Thyroid gland (tissue), 4 donors: Measurements from ENCODE around the gene TAS2R3. TPM values are rescaled to one million over a fixed set of nuclear protein-coding genes. Genes with fewer than 3 reads are reported as not detected.

Experiments used
- DNase-seq, 2 donors: peaks; one replicate each; pipeline ENCODE4 v3.0.0-alpha.2; 2019
- H3K27ac ChIP-seq, 3 donors: fragments of 200-600 bp; sonication (generic); 1 replicate in 2 of 3; 2 replicates in 1 of 3; pipeline ENCODE4 v1.5.1; 2016 to 2019; ENCODE audit warnings: mild to moderate bottlenecking in 1 of 3, moderate library complexity in 1 of 3
- H3K27me3 ChIP-seq: fragments of 200-600 bp; sonication (generic); one replicate; pipeline ENCODE4 v1.5.1; 2019
- H3K36me3 ChIP-seq, 2 donors: fragments of 200-600 bp; sonication (generic); one replicate each; pipeline ENCODE4 v1.5.1; 2016 to 2019
- H3K4me1 ChIP-seq, 2 donors: fragments of 200-600 bp; sonication (generic); one replicate each; pipeline ENCODE4 v1.5.1; 2017 to 2019
- H3K4me3 ChIP-seq, 3 donors: fragments of 200-600 bp; sonication (generic); replicated peaks in 1 of 3; 1 replicate in 2 of 3; 2 replicates in 1 of 3; pipeline ENCODE4 v1.5.1; 2016; ENCODE audit warnings: mild to moderate bottlenecking in 1 of 3
- H3K9me3 ChIP-seq: fragments of 200-600 bp; sonication (generic); one replicate; pipeline ENCODE4 v1.5.1; 2017
- CTCF ChIP-seq, 6 experiments: fragments of 200-600 bp in 3 of 6; fragments of 450-650 bp in 3 of 6; sonication (generic) in 3 of 6; IDR thresholded peaks; one replicate each; pipeline ENCODE4 v1.5.1; 2016 to 2019; ENCODE audit warnings: antibody characterized with exemption in 6 of 6, mild to moderate bottlenecking in 2 of 6, inconsistent platforms in 1 of 6, moderate library complexity in 1 of 6
- POLR2A ChIP-seq, 2 donors: fragments of 450-650 bp; IDR thresholded peaks; one replicate each; pipeline ENCODE4 v1.6.1; 2017; ENCODE audit warnings: antibody characterized with exemption in 2 of 2, mild to moderate bottlenecking in 2 of 2, moderate library complexity in 1 of 2
- WGBS, 2 donors: methylation state at CpG; one replicate each; pipeline ENCODE4 v1.1.5; 2017; 5-methylcytosine and 5-hydroxymethylcytosine counted together
- intact Hi-C: fragments of 100-400 bp; cut with DNase I; formaldehyde crosslinking; loops from one replicate; pipeline ENCODE4 v1.15.1; 2023
- total RNA-seq, 4 donors: library from RNA; depleted of rRNA; stranded (reverse); fragments of >200 nt; gene quantifications; one replicate each; pipeline ENCODE4 v1.2.3, GENCODE V29; 2016

The TAS2R3 gene
- total RNA-seq, 4 donors from 2014 or later, result 3.0 to 11.1 (median 4.1) TPM

- Histone ChIP-seq H3K9me3 (no peaks in the 10 kb centered on the region), H3K4me1 (peaks cover 15 to 18% of the 10 kb centered on the region in 2 donors), H3K27me3 (no peaks in the 10 kb centered on the region), H3K4me3 (peak within 1 kb of the TSS; percentile 37 to 86 (median 84)), H3K27ac (peak within 1 kb of the TSS; percentile 80 to 84 (median 83)), H3K36me3 (peaks cover 18 to 21% of the 10 kb centered on the region in 2 donors)
- intact Hi-C loops, result loop anchor here (10.0 kb wide), 1 partner anchor 83 kb away; no protein-coding TSS in a partner anchor
- TF ChIP-seq POLR2A (IDR thresholded peaks at IDR 0.05) (peak in 1 of 2 donors; percentile 68), CTCF (IDR thresholded peaks at IDR 0.05) (peak; percentile 17 to 92 (median 73))
- 4 to 6% methylated on average over 44 to 46 of the region's 46 CpGs for WGBS, 2 donors
- peak; percentile 89 to 92 for DNase-seq
These were observed 25.9 kb upstream of the TAS2R3 start, which contains the start of gene SSBP1 for GRCh38 chr7:141737836-141738591. SSBP1 (plus strand) TSS chr7:141738358; CDS start chr7:141739167, 809 bp downstream.

GRCh38 chr7:141738592-141739013 lies 25.3 kb upstream of the TAS2R3 start:
- Histone ChIP-seq H3K27ac (peak overlapping the region; percentile 20 to 84 (median 80)), H3K4me3 (peak overlapping the region; percentile 37 to 84 (median 79)), H3K4me1 (peaks cover 15 to 18% of the 10 kb centered on the region in 2 donors), H3K9me3 (no peaks in the 10 kb centered on the region), H3K36me3 (peaks cover 24 to 27% of the 10 kb centered on the region in 2 donors), H3K27me3 (no peaks in the 10 kb centered on the region)
- intact Hi-C loops, result loop anchor here (10.0 kb wide), 1 partner anchor 84 kb away; no protein-coding TSS in a partner anchor
- 1 to 2% methylated on average over 6 of the region's 6 CpGs for WGBS, 2 donors
- TF ChIP-seq CTCF (IDR thresholded peaks at IDR 0.05) (no peak), POLR2A (IDR thresholded peaks at IDR 0.05) (no peak)
- no peak for DNase-seq

DNA sequence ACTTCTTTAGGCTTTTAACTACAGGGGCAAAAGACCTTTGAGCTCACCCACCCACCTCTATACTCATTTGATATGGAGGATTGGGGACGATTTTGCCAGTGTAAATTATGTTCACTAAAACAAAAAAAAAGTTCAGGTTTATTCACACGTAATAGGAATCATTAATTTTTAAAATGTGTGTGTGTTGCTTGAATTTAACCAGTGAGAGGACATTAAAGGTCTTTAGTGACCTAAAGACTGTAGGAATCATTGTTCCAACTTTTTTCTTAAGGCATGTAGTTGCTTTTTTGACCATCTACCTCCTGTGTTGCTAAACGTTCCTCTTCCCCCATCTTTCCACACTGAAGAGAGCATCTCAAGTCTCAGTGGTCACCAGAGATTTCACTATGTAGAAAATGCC lies 24.6 kb upstream of the TAS2R3 start:
- DNase-seq, result no peak
- H3K9me3 ChIP-seq, result no peaks in the 10 kb centered on the region
- H3K27me3 ChIP-seq, result no peaks in the 10 kb centered on the region
- WGBS, 2 donors, result 70 to 78% methylated on average over 3 of the region's 3 CpGs
- intact Hi-C loops, result loop anchor here (10.0 kb wide), 1 partner anchor 84 kb away; no protein-coding TSS in a partner anchor
- peak overlapping the region in 1 of 3 donors; percentile 84 for H3K4me3 ChIP-seq
- H3K36me3 ChIP-seq, result peaks cover 31 to 33% of the 10 kb centered on the region in 2 donors
- TF ChIP-seq POLR2A (IDR thresholded peaks at IDR 0.05) (no peak), CTCF (IDR thresholded peaks at IDR 0.05) (no peak)
- peaks cover 15 to 18% of the 10 kb centered on the region in 2 donors for H3K4me1 ChIP-seq
- no peak overlapping the region for H3K27ac ChIP-seq

- no peak for DNase-seq
- Histone ChIP-seq H3K4me3 (no peak overlapping the region), H3K9me3 (no peaks in the 10 kb centered on the region), H3K27ac (no peak overlapping the region), H3K27me3 (no peaks in the 10 kb centered on the region), H3K4me1 (peaks cover 12 to 18% of the 10 kb centered on the region in 2 donors), H3K36me3 (peaks cover 43 to 55% of the 10 kb centered on the region in 2 donors)
- intact Hi-C loops, result no loop called here
- WGBS, 2 donors, result 88 to 94% methylated on average over 1 of the region's 1 CpG
- TF ChIP-seq POLR2A (IDR thresholded peaks at IDR 0.05), result no peak
- TF ChIP-seq CTCF (IDR thresholded peaks at IDR 0.05), result no peak
These were observed 21.7 kb upstream of the TAS2R3 start for GRCh38 chr7:141742229-141742628.

DNA sequence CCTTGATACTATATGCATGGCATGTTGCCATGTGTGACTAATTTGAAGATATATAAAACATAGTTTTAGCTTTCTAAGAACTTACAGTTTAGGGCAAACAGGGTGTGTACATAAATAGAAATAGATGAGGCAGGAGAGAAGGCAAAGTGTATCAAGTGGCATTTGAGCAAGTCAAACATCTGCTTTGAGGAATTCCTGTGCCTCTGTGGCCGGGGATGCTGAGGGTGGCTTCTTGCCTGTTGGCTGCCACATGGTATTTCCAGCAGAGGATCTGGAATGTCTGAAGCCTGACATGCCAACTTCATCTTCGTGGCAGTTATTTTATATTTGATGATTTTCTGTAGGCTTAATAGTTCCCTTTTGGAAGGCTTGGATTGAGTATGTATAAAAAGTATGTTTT lies 19.8 kb upstream of the TAS2R3 start:
- WGBS, 2 donors, result 91 to 95% methylated on average over 2 of the region's 2 CpGs
- no peak overlapping the region for H3K4me3 ChIP-seq
- no peaks in the 10 kb centered on the region for H3K27me3 ChIP-seq
- intact Hi-C loops, result no loop called here
- no peak for TF ChIP-seq CTCF (IDR thresholded peaks at IDR 0.05)
- TF ChIP-seq POLR2A (IDR thresholded peaks at IDR 0.05), result no peak
- peaks cover 44 to 67% of the 10 kb centered on the region in 2 donors for H3K36me3 ChIP-seq
- H3K27ac ChIP-seq, result no peak overlapping the region
- H3K9me3 ChIP-seq, result no peaks in the 10 kb centered on the region
- no peak for DNase-seq
- H3K4me1 ChIP-seq, result peaks cover 4 to 14% of the 10 kb centered on the region in 2 donors
